Calu3 (cell line): ENCODE measurements around the gene CPT1C. TPM values are rescaled to one million over a fixed set of nuclear protein-coding genes. Genes with fewer than 3 reads are reported as not detected.

Experiments used
- BruUV-seq: library from RNA; stranded (reverse); fragments of 400-500 nt; replicated peaks from 2 replicates; lab custom pipeline; 2021; lab: Mats Ljungman, UMichigan
- CTCF ChIA-PET: fragments of 300-600 bp; sonication (Branson Sonifier 250); formaldehyde crosslinking; loops from one replicate; lab custom pipeline; 2022; ENCODE audit warnings: antibody characterized with exemption; lab: Charles Lee
- DNase-seq: peaks from one replicate; pipeline ENCODE4 v3.0.0; 2022
- H3K27ac Mint-ChIP-seq: one replicate; pipeline ENCODE4 v1.8.0; 2022; ENCODE audit warnings: mixed read lengths; ENCODE audit not compliant: unreplicated experiment
- H3K27me3 Mint-ChIP-seq: one replicate; pipeline ENCODE4 v1.8.0; 2022; ENCODE audit warnings: mixed read lengths; ENCODE audit not compliant: unreplicated experiment
- H3K36me3 Mint-ChIP-seq: one replicate; pipeline ENCODE4 v1.8.0; 2022; ENCODE audit warnings: mild to moderate bottlenecking, moderate library complexity, mixed read lengths; ENCODE audit not compliant: insufficient read depth, unreplicated experiment
- H3K4me1 Mint-ChIP-seq: one replicate; pipeline ENCODE4 v1.8.0; 2022; ENCODE audit warnings: mild to moderate bottlenecking, low read depth, mixed read lengths; ENCODE audit not compliant: unreplicated experiment
- H3K4me3 Mint-ChIP-seq: one replicate; pipeline ENCODE4 v1.8.0; 2022; ENCODE audit warnings: mild to moderate bottlenecking, low read depth, moderate library complexity, mixed read lengths; ENCODE audit not compliant: unreplicated experiment
- H3K9me3 Mint-ChIP-seq: one replicate; pipeline ENCODE4 v1.8.0; 2022; ENCODE audit warnings: low read depth, mixed read lengths; ENCODE audit not compliant: unreplicated experiment
- intact Hi-C: fragments of 100-400 bp; cut with micrococcal nuclease; formaldehyde crosslinking; loops from one replicate; pipeline ENCODE4 v1.10.0; 2022; ENCODE audit not compliant: unreplicated experiment
- total RNA-seq: library from RNA; stranded (reverse); gene quantifications from 2 replicates; pipeline ENCODE4 v1.2.3, GENCODE V29; 2022
- TF ChIP-seq, protein P1 (sequence below): fragments of 200-600 bp; IDR thresholded peaks from one replicate; pipeline ENCODE4 v1.8.0; 2022; ENCODE audit warnings: antibody characterized with exemption; ENCODE audit not compliant: unreplicated experiment

CPT1C gene
- total RNA-seq, 1 experiment from 2014 or later = 0.57 TPM

DNA sequence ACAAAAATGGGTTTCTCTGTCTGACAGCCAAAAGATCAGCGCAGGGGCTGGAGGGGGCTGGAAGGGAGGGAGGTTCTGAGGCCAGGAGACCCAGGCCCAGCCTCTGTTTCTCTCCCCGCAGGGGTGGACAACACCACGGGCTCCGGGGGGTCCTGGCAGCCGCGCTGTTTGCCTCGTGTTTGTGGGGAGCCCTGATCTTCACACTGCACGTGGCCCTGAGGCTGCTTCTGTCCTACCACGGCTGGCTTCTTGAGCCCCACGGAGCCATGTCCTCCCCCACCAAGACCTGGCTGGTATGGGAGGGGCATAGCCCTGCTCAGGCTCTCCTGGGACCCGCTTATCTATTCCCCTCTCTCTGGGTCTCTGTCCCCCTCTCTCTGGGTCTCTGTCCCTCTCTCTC is 9.6 kb downstream of the CPT1C start:
- intact Hi-C loops = no loop called here
- Mint-ChIP-seq H3K9me3 (no peaks in the 10 kb centered on the region), H3K36me3 (no peaks in the 10 kb centered on the region), H3K4me1 (no peaks in the 10 kb centered on the region), H3K27ac (no peak overlapping the region), H3K4me3 (no peak overlapping the region), H3K27me3 (peaks cover 38% of the 10 kb centered on the region)
- no TSS peak for BruUV-seq
- CTCF ChIA-PET = interaction anchor here (0.6 kb wide), 1 partner anchor 126 kb away, joined by 3 read pairs; no protein-coding TSS in a partner anchor
- no peak for DNase-seq
- TF ChIP-seq, protein P1, sequence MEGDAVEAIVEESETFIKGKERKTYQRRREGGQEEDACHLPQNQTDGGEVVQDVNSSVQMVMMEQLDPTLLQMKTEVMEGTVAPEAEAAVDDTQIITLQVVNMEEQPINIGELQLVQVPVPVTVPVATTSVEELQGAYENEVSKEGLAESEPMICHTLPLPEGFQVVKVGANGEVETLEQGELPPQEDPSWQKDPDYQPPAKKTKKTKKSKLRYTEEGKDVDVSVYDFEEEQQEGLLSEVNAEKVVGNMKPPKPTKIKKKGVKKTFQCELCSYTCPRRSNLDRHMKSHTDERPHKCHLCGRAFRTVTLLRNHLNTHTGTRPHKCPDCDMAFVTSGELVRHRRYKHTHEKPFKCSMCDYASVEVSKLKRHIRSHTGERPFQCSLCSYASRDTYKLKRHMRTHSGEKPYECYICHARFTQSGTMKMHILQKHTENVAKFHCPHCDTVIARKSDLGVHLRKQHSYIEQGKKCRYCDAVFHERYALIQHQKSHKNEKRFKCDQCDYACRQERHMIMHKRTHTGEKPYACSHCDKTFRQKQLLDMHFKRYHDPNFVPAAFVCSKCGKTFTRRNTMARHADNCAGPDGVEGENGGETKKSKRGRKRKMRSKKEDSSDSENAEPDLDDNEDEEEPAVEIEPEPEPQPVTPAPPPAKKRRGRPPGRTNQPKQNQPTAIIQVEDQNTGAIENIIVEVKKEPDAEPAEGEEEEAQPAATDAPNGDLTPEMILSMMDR = no peak

DNA sequence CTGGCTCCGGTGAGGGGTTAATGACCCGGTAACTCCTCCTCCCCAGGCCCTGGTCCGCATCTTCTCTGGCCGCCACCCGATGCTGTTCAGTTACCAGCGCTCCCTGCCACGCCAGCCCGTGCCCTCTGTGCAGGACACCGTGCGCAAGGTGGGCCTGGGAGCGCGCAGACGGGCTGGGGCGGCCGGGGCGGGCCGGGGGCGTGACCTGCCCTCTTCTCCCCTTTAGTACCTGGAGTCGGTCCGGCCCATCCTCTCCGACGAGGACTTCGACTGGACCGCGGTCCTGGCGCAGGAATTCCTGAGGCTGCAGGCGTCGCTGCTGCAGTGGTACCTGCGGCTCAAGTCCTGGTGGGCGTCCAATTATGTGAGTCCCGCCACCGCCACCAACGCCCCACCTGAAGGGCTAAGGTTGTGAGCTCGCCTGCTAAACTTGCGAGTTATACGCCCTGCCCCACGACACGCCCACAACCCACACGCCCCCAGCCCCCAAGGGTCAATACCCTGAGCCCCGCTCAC is 10.4 kb downstream of the CPT1C start:
- TF ChIP-seq, protein P1 = no peak
- no peaks in the 10 kb centered on the region for H3K36me3 Mint-ChIP-seq
- H3K9me3 Mint-ChIP-seq = no peaks in the 10 kb centered on the region
- no peak overlapping the region for H3K27ac Mint-ChIP-seq
- BruUV-seq = no TSS peak
- intact Hi-C loops = no loop called here
- H3K27me3 Mint-ChIP-seq = peaks cover 38% of the 10 kb centered on the region
- DNase-seq = no peak
- no peaks in the 10 kb centered on the region for H3K4me1 Mint-ChIP-seq
- H3K4me3 Mint-ChIP-seq = no peak overlapping the region
- CTCF ChIA-PET = no interaction called here

DNA sequence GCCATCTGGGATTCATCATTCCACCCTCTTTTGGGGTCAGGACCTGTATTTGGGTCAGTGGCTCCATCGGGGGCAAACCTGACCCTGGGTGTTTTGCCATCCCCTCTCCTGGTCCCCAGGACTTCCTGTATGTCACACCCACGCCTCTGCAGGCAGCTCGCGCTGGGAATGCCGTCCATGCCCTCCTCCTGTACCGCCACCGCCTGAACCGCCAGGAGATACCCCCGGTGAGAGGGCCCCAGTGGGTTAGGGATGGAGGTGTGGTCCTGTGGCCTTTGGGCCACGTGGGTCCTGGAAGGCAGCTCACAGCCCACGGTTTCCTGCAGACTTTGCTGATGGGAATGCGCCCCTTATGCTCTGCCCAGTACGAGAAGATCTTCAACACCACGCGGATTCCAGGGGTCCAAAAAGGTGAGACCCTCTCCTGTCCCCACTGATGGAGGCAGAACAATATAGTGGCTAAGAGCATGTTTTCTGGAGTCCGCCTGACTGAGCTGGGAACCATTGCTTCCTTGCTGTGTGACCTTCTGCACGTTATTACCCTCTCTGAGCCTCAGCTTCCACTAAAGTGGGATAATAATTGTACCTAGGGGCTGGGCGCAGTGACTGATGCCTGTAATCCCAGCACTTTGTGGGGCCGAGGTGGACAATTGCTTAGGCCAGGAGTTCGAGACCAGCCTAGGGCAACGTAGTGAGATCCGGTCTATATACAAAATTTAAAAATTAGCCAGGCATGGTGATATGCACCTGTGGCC is 14.1 kb downstream of the CPT1C start:
- TF ChIP-seq, protein P1 = no peak
- no TSS peak for BruUV-seq

DNA sequence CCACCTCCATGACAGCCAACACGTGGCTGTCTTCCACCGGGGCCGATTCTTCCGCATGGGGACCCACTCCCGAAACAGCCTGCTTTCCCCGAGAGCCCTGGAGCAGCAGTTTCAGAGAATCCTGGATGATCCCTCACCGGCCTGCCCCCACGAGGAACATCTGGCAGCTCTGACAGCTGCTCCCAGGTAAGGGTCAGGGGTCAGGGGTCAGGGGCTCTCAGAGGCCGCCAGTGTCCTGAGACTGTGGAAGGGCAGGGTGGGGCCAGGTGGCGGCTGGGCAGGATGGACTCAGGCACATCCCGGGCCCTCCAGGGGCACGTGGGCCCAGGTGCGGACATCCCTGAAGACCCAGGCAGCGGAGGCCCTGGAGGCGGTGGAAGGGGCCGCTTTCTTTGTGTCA is 15.0 kb downstream of the CPT1C start:
- no peak for DNase-seq
- peaks cover 51% of the 10 kb centered on the region for H3K27me3 Mint-ChIP-seq
- TF ChIP-seq, protein P1 = no peak
- no TSS peak for BruUV-seq
- peaks cover 3% of the 10 kb centered on the region for H3K9me3 Mint-ChIP-seq
- H3K27ac Mint-ChIP-seq = no peak overlapping the region
- intact Hi-C loops = no loop called here
- H3K4me3 Mint-ChIP-seq = no peak overlapping the region
- CTCF ChIA-PET = no interaction called here
- no peaks in the 10 kb centered on the region for H3K36me3 Mint-ChIP-seq
- H3K4me1 Mint-ChIP-seq = no peaks in the 10 kb centered on the region

More for the DNA sequence above, 14.1 kb downstream of the CPT1C start:
- no peak for DNase-seq
- intact Hi-C loops = no loop called here
- Mint-ChIP-seq H3K27me3 (peaks cover 52% of the 10 kb centered on the region), H3K9me3 (no peaks in the 10 kb centered on the region), H3K4me3 (no peak overlapping the region), H3K27ac (no peak overlapping the region), H3K36me3 (no peaks in the 10 kb centered on the region), H3K4me1 (no peaks in the 10 kb centered on the region)
- CTCF ChIA-PET = no interaction called here
